Prostate gland (tissue), 2 donors: ENCODE measurements around the gene SLA2.

Experiments
- POLR2A ChIP-seq: fragments of 450-650 bp; IDR thresholded peaks from one replicate; pipeline ENCODE4 v1.6.1; 2016; ENCODE audit warnings: antibody characterized with exemption, mild to moderate bottlenecking
- POLR2AphosphoS5 ChIP-seq: sonication (generic); formaldehyde crosslinking; IDR thresholded peaks from one replicate; pipeline ENCODE4 v1.6.1; 2017; ENCODE audit warnings: antibody characterized with exemption
- TF ChIP-seq, protein P1 (sequence below), 4 experiments: fragments of 200-600 bp in 2 of 4; fragments of 450-650 bp in 2 of 4; sonication (generic) in 2 of 4; IDR thresholded peaks; 1 replicate in 3 of 4; 2 replicates in 1 of 4; pipeline ENCODE4 v1.5.1; 2016 to 2019; ENCODE audit warnings: antibody characterized with exemption in 4 of 4, mild to moderate bottlenecking in 2 of 4, moderate library complexity in 2 of 4

DNA sequence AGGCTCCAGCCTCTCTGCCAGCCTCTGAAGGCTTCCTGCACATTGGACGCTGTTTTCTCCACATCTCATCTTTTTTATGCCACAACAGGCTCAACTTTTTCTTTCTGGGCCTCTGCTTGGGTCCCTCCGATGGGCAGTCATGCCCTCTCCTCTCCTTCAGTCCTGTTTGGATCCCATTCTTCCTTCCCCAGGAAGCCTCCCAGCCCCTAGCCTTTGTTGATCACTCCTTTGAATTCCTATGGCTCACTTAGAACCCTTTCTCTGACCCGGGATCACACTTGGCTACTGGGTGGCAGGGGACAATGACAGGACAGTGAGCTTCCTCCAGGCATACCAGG lies 4.5 kb downstream of the SLA2 start:
- TF ChIP-seq POLR2AphosphoS5 (no peak), POLR2A (no peak)
- TF ChIP-seq, protein P1, sequence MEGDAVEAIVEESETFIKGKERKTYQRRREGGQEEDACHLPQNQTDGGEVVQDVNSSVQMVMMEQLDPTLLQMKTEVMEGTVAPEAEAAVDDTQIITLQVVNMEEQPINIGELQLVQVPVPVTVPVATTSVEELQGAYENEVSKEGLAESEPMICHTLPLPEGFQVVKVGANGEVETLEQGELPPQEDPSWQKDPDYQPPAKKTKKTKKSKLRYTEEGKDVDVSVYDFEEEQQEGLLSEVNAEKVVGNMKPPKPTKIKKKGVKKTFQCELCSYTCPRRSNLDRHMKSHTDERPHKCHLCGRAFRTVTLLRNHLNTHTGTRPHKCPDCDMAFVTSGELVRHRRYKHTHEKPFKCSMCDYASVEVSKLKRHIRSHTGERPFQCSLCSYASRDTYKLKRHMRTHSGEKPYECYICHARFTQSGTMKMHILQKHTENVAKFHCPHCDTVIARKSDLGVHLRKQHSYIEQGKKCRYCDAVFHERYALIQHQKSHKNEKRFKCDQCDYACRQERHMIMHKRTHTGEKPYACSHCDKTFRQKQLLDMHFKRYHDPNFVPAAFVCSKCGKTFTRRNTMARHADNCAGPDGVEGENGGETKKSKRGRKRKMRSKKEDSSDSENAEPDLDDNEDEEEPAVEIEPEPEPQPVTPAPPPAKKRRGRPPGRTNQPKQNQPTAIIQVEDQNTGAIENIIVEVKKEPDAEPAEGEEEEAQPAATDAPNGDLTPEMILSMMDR (IDR thresholded peaks at IDR 0.05): no peak
